Measurements from ENCODE around the gene COG5.

The COG5 gene

DNA sequence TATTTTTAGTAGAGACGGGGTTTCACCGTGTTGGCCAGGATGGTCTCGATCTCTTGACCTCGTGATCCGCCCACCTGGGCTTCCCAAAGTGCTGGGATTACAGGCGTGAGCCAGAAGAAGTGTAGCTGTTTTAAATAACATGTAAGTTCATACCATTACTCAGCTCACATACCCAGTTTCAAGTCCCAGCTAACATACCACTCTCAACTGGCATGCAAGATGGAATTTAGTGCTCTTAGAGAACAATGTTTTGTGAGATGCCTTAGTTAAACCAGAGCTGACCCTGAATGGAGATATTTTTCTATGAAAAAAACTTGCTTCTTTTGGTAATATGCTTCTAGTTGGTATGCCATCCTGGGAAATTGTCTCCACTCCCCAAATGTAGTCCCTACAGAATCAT lies 357.6 kb downstream of the COG5 start:
- TF ChIP-seq, protein P1, sequence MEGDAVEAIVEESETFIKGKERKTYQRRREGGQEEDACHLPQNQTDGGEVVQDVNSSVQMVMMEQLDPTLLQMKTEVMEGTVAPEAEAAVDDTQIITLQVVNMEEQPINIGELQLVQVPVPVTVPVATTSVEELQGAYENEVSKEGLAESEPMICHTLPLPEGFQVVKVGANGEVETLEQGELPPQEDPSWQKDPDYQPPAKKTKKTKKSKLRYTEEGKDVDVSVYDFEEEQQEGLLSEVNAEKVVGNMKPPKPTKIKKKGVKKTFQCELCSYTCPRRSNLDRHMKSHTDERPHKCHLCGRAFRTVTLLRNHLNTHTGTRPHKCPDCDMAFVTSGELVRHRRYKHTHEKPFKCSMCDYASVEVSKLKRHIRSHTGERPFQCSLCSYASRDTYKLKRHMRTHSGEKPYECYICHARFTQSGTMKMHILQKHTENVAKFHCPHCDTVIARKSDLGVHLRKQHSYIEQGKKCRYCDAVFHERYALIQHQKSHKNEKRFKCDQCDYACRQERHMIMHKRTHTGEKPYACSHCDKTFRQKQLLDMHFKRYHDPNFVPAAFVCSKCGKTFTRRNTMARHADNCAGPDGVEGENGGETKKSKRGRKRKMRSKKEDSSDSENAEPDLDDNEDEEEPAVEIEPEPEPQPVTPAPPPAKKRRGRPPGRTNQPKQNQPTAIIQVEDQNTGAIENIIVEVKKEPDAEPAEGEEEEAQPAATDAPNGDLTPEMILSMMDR (IDR thresholded peaks at IDR 0.05) = no peak

DNA sequence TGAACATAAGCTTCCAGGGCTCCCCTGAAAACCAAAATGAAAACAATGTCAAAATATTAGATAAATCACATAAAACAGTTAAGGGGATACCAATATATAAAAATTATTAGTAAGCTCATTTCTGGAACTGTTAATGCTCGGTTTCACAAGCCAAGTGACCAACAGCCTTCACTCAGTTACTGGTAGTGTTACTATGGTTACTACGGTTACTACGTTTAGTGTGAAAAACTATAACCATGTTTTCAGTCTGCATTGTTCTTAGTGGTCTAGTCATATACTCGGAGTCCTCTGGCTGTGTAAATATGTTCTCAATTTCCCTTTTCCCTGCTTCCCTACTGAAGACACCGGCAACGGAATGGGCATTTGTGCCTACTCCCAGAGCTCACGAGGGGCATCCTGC lies 360.1 kb downstream of the COG5 start:
- TF ChIP-seq, protein P1 (IDR thresholded peaks at IDR 0.05) = no peak

DNA sequence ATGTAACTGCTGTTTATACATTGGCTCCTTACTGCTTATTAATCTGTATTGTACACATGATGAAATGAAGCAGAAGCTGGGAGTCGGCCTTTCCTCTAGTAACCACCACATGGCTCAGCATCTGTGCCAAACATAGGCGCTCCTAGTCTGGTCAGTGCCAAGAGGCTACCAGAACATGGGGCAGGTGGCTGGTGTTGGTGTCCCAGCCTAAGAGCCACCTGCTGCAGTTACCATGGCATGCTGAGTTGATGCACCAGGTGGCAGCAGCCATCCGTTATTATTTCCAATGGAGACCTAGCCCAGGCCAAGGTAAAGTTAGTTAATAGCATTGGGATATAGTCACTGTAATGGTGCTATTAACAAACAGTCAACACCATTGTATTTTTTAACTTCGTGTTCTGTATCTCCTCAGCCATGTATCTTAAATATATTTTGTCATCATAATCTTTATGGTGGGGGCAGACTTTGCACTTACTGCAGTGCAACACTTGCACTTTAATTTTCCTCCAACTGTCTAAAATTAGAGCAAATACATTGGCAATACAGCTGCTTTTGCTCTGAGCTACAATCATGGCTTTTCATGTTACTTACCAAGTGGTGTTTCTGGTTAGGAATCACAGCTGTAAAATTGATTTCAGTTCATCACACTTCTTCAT lies 361.8 kb downstream of the COG5 start:
- TF ChIP-seq, protein P1 (IDR thresholded peaks at IDR 0.05) = peak; percentile 85

DNA sequence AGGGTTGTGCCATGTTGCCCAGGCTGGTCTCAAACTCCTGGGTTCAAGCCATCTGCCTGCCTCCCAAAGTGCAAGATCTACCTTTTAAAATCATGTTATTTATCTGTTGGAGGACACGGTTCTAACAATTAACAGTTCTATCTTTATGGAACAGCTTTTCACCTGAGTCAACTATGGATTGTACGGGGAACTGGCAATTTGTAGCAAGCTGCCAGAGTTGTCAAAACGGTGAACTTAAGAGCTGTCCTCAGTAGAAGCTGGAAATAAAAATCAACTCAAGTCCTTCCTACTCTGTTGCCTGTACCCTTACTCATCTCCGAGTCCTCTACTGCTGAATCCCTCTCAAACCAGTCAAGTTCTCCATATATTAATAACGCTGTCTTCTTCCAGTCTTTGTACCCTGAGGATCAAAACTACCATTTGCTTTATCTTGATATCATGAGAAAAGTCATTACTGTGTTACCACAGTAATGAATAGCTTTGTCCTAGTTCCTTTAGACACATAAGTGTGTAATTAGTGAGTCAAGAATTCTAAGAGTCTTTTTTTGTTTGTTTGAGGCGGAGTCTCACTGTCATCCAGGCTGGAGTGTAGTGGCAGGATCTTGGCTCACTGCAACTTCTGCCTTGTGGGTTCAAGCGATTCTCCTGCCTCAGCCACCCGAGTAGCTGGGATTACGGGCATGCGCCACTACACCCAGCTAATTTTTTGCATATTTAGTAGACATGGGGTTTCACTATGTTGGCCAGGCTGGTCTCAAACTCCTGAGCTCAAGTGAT lies 366.7 kb downstream of the COG5 start:
- TF ChIP-seq, protein P1 (IDR thresholded peaks at IDR 0.05) = no peak

DNA sequence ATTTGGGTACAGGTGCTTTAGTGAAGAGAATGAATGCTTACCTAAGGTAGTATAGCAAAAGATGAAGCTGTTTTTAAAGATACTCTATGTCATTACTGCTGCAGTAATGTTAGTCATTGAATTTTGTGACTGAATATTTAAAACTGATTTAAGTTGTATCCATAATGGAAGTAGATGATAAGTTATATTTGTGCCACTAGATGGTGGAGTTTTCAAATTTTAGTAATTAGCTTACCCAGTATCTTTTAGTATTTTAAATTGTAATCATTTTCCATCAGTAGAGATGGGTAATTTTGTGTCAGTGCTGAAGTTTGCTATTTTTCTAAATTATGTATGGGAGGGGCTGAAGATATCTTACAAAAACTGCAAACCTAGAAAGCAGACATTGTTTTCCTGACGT lies 369.7 kb downstream of the COG5 start:
- TF ChIP-seq, protein P1 (IDR thresholded peaks at IDR 0.05) = peak; percentile 37; the same call in 1 of the 2 replicates

DNA sequence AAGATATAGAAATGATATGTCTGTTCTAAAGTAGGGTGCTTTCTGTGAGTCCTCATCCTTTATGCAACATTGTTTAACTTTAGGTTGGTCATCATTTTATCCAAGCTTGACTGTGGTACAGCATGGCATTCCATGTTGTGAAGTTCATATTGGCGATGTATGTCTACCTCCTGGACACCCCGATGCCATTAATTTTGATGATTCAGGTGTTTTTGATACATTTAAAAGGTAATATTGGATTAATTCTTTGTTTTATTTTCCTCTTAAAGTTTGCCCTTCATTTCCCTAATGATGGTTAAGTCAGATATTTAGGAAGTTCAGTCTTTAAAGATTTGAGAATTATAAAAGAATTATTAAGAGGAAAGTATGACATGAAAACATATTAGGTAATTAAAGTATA lies 373.6 kb downstream of the COG5 start:
- TF ChIP-seq, protein P1 (IDR thresholded peaks at IDR 0.05) = no peak

DNA sequence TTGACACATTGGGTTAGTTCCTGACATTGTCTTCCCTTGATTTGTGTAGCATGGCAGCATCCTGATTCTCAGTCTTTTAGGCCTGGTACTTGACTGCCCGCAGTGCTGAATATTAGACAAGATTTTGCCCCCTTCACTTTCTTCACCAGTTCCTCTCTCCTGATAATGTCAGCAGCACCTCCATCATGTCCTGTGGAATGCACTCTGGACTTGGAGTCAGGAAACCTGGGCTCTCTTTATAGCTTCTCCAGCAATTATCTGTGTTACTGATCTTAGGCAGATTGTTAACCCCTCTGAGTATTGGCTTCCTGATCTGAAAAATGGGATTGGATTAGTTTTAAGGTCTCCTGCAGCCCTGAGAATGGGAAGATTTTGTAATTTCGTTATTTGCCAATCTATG lies 375.9 kb downstream of the COG5 start:
- TF ChIP-seq, protein P1 (IDR thresholded peaks at IDR 0.05) = no peak
